ENCODE results near the gene PTPRG. TPM values are rescaled to one million over a fixed set of nuclear protein-coding genes. Genes with fewer than 3 reads are reported as not detected.

Gene PTPRG
- total RNA-seq, 1 donor: 148 TPM

GRCh38 chr3:61979638-61980037 lies 418.3 kb downstream of the PTPRG start:
- Histone ChIP-seq H4K20me1 (ENCODE audit: insufficient read depth, low read length) (no peaks in the 10 kb centered on the region), H3K36me3 (ENCODE audit: insufficient read depth, low read length) (no peaks in the 10 kb centered on the region), H2AFZ (ENCODE audit: low read length) (no peak overlapping the region), H3K4me2 (ENCODE audit: insufficient read depth, low read length) (no peak overlapping the region), H3K4me3 (ENCODE audit: insufficient read depth, low read length) (no peak overlapping the region), H3K4me1 (ENCODE audit: insufficient read depth, low read length) (peaks cover 5% of the 10 kb centered on the region), H3K9me3 (ENCODE audit: low read depth, low read length) (no peaks in the 10 kb centered on the region), H3K27me3 (ENCODE audit: insufficient read depth, low read length) (no peaks in the 10 kb centered on the region), H3K79me2 (ENCODE audit: insufficient read depth, low read length) (peaks cover 4% of the 10 kb centered on the region), H3K27ac (ENCODE audit: low read depth, low read length) (no peak overlapping the region)
- TF ChIP-seq, protein P1, sequence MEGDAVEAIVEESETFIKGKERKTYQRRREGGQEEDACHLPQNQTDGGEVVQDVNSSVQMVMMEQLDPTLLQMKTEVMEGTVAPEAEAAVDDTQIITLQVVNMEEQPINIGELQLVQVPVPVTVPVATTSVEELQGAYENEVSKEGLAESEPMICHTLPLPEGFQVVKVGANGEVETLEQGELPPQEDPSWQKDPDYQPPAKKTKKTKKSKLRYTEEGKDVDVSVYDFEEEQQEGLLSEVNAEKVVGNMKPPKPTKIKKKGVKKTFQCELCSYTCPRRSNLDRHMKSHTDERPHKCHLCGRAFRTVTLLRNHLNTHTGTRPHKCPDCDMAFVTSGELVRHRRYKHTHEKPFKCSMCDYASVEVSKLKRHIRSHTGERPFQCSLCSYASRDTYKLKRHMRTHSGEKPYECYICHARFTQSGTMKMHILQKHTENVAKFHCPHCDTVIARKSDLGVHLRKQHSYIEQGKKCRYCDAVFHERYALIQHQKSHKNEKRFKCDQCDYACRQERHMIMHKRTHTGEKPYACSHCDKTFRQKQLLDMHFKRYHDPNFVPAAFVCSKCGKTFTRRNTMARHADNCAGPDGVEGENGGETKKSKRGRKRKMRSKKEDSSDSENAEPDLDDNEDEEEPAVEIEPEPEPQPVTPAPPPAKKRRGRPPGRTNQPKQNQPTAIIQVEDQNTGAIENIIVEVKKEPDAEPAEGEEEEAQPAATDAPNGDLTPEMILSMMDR (IDR thresholded peaks at IDR 0.05; ENCODE audit: extremely low read depth, low read depth, low read length): no peak
- DNase-seq (ENCODE audit: insufficient read length, low spot score, missing footprints): no peak

DNA sequence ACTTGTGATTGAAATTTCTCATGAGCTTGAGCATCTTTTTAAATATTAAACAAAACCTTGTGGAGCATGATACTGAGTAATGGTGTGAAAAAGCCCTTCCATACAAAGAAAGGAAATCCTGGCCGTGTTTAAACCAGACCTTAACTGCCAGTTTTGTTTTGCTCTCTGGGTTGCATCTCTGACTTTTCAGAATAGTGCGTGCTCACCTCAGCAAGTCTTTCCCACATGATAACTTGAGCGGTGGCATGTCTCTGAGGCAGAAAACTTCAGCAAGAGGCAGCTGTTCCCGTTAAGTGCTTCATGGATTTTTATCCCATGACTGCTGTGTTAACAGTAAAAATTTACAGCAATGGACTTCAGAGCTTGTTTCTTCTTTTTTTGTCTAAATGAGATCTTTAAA lies 418.7 kb downstream of the PTPRG start:
- no peak for DNase-seq (ENCODE audit: insufficient read length, low spot score, missing footprints)
- Histone ChIP-seq H3K27me3 (ENCODE audit: insufficient read depth, low read length) (no peaks in the 10 kb centered on the region), H3K27ac (ENCODE audit: low read depth, low read length) (no peak overlapping the region), H2AFZ (ENCODE audit: low read length) (no peak overlapping the region), H3K4me1 (ENCODE audit: insufficient read depth, low read length) (peaks cover 9% of the 10 kb centered on the region), H3K4me2 (ENCODE audit: insufficient read depth, low read length) (no peak overlapping the region), H3K9me3 (ENCODE audit: low read depth, low read length) (no peaks in the 10 kb centered on the region), H3K36me3 (ENCODE audit: insufficient read depth, low read length) (no peaks in the 10 kb centered on the region), H4K20me1 (ENCODE audit: insufficient read depth, low read length) (no peaks in the 10 kb centered on the region), H3K79me2 (ENCODE audit: insufficient read depth, low read length) (peaks cover 6% of the 10 kb centered on the region), H3K4me3 (ENCODE audit: insufficient read depth, low read length) (no peak overlapping the region)
- TF ChIP-seq, protein P1 (IDR thresholded peaks at IDR 0.05; ENCODE audit: extremely low read depth, low read depth, low read length): no peak

- H3K36me3 ChIP-seq (ENCODE audit: insufficient read depth, low read length): no peaks in the 10 kb centered on the region
- TF ChIP-seq, protein P1 (IDR thresholded peaks at IDR 0.05; ENCODE audit: extremely low read depth, low read depth, low read length): no peak
- peaks cover 6% of the 10 kb centered on the region for H3K79me2 ChIP-seq (ENCODE audit: insufficient read depth, low read length)
- no peak overlapping the region for H3K4me2 ChIP-seq (ENCODE audit: insufficient read depth, low read length)
- no peak for DNase-seq (ENCODE audit: insufficient read length, low spot score, missing footprints)
- H3K4me3 ChIP-seq (ENCODE audit: insufficient read depth, low read length): no peak overlapping the region
- no peaks in the 10 kb centered on the region for H3K9me3 ChIP-seq (ENCODE audit: low read depth, low read length)
- H3K4me1 ChIP-seq (ENCODE audit: insufficient read depth, low read length): peaks cover 13% of the 10 kb centered on the region
- H3K27me3 ChIP-seq (ENCODE audit: insufficient read depth, low read length): no peaks in the 10 kb centered on the region
- no peaks in the 10 kb centered on the region for H4K20me1 ChIP-seq (ENCODE audit: insufficient read depth, low read length)
- no peak overlapping the region for H2AFZ ChIP-seq (ENCODE audit: low read length)
- H3K27ac ChIP-seq (ENCODE audit: low read depth, low read length): no peak overlapping the region
Measured at GRCh38 chr3:61981060-61981459, 419.7 kb downstream of the PTPRG start.

DNA sequence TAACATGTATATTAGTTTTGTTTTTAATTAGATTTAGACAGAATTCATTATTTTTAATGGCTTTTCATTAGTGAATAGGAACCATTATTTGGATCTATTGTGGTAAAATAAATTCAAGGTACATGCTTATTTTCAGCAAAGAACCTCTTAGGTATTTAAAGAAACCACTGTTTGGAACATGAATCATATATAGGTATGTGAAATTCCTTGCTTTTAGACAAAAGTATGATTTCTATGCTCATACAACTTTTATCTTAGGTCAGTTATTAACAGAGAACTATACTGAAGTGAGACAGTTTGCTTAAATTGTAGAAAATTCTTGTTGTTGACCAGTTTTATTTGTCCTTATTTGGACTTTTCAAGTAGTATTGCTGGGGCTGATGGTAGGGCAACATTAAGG lies 422.1 kb downstream of the PTPRG start:
- no peak overlapping the region for H3K27ac ChIP-seq (ENCODE audit: low read depth, low read length)
- H3K4me3 ChIP-seq (ENCODE audit: insufficient read depth, low read length): no peak overlapping the region
- H4K20me1 ChIP-seq (ENCODE audit: insufficient read depth, low read length): no peaks in the 10 kb centered on the region
- H3K4me2 ChIP-seq (ENCODE audit: insufficient read depth, low read length): no peak overlapping the region
- no peak overlapping the region for H2AFZ ChIP-seq (ENCODE audit: low read length)
- no peak for DNase-seq (ENCODE audit: insufficient read length, low spot score, missing footprints)
- peaks cover 13% of the 10 kb centered on the region for H3K4me1 ChIP-seq (ENCODE audit: insufficient read depth, low read length)
- TF ChIP-seq, protein P1 (IDR thresholded peaks at IDR 0.05; ENCODE audit: extremely low read depth, low read depth, low read length): no peak
- H3K9me3 ChIP-seq (ENCODE audit: low read depth, low read length): no peaks in the 10 kb centered on the region
- no peaks in the 10 kb centered on the region for H3K27me3 ChIP-seq (ENCODE audit: insufficient read depth, low read length)
- H3K36me3 ChIP-seq (ENCODE audit: insufficient read depth, low read length): no peaks in the 10 kb centered on the region
- peaks cover 6% of the 10 kb centered on the region for H3K79me2 ChIP-seq (ENCODE audit: insufficient read depth, low read length)

All from osteoblast (primary cell).